OCI-LY1 (cell line): ENCODE measurements around the gene AMOTL1.

ENCODE experiments used
- H2AFZ ChIP-seq: fragments of 200-600 bp; sonication (generic), shearing (Covaris generic); 2 replicates; pipeline ENCODE4 v1.6.0; 2014; ENCODE audit warnings: antibody characterized with exemption, mild to moderate bottlenecking, low read length
- H3F3A ChIP-seq: fragments of 200-600 bp; sonication (generic), shearing (Covaris generic); 2 replicates; pipeline ENCODE4 v1.6.0; 2014; ENCODE audit warnings: mild to moderate bottlenecking, antibody characterized with exemption, low read length, moderate library complexity; ENCODE audit not compliant: insufficient read depth
- H3K27ac ChIP-seq: fragments of 200-600 bp; sonication (generic); 2 replicates; pipeline ENCODE4 v1.5.1; 2014; ENCODE audit warnings: low read length, mixed run types, mild to moderate bottlenecking, low read depth; ENCODE audit not compliant: poor library complexity, severe bottlenecking
- H3K27me3 ChIP-seq: fragments of 200-600 bp; sonication (generic); 2 replicates; pipeline ENCODE4 v1.6.0; 2014; ENCODE audit warnings: antibody characterized with exemption, mild to moderate bottlenecking, low read length, moderate library complexity; ENCODE audit not compliant: insufficient read depth
- H3K36me3 ChIP-seq: fragments of 200-600 bp; sonication (generic); 2 replicates; pipeline ENCODE4 v1.6.1; 2014; ENCODE audit warnings: mild to moderate bottlenecking, antibody characterized with exemption, low read length, moderate library complexity, mixed read lengths; ENCODE audit not compliant: insufficient read depth
- H3K4me1 ChIP-seq: fragments of 200-600 bp; sonication (generic); 2 replicates; pipeline ENCODE4 v1.5.1; 2014; ENCODE audit warnings: mild to moderate bottlenecking, low read length, moderate library complexity; ENCODE audit not compliant: insufficient read depth, severe bottlenecking
- H3K4me2 ChIP-seq: fragments of 200-600 bp; sonication (generic), shearing (Covaris generic); 2 replicates; pipeline ENCODE4 v1.6.1; 2014; ENCODE audit warnings: low read length
- H3K4me3 ChIP-seq: fragments of 200-600 bp; sonication (generic); 2 replicates; pipeline ENCODE4 v1.5.1; 2014; ENCODE audit warnings: low read length, low read depth, mild to moderate bottlenecking, mixed read lengths; ENCODE audit not compliant: poor library complexity, severe bottlenecking
- H3K79me2 ChIP-seq: fragments of 200-600 bp; shearing (Covaris generic); 2 replicates; pipeline ENCODE4 v1.6.1; 2016; ENCODE audit warnings: mixed run types, low read length, mixed read lengths; ENCODE audit not compliant: insufficient read depth
- H3K9ac ChIP-seq: fragments of 200-600 bp; sonication (generic), shearing (Covaris generic); 2 replicates; pipeline ENCODE4 v1.6.1; 2014; ENCODE audit warnings: mild to moderate bottlenecking, low read length, mixed read lengths
- H3K9me2 ChIP-seq: fragments of 200-600 bp; sonication (generic), shearing (Covaris generic); 2 replicates; pipeline ENCODE4 v1.6.1; 2014; ENCODE audit warnings: low read depth, mild to moderate bottlenecking, low read length, mixed read lengths
- H3K9me3 ChIP-seq: fragments of 200-600 bp; shearing (Covaris generic); 2 replicates; pipeline ENCODE4 v1.6.1; 2014; ENCODE audit warnings: low read length, mixed read lengths
- H4K20me1 ChIP-seq: fragments of 200-600 bp; sonication (generic), shearing (Covaris generic); 2 replicates; pipeline ENCODE4 v1.6.0; 2016; ENCODE audit warnings: mild to moderate bottlenecking, low read length; ENCODE audit not compliant: insufficient read depth
- CTCF ChIP-seq: fragments of 200-600 bp; sonication (generic), shearing (Covaris generic); IDR thresholded peaks from 2 replicates; pipeline ENCODE4 v1.5.1; 2017; ENCODE audit warnings: mild to moderate bottlenecking, antibody characterized with exemption, low read length, moderate library complexity, mixed read lengths
- EZH2 ChIP-seq: fragments of 200-600 bp; sonication (generic), shearing (Covaris generic); IDR thresholded peaks from 2 replicates; pipeline ENCODE4 v1.8.0; 2017; ENCODE audit warnings: borderline replicate concordance, mixed run types, mild to moderate bottlenecking, antibody characterized with exemption, low read length, moderate library complexity, mixed read lengths

The AMOTL1 gene

GRCh38 chr11:94853836-94854235 lies 85.7 kb downstream of the AMOTL1 start:
- TF ChIP-seq CTCF = no peak
- TF ChIP-seq EZH2 = no peak
- no peak overlapping the region for H3K4me3 ChIP-seq
- H3K27ac ChIP-seq = no peak overlapping the region
- H3K36me3 ChIP-seq = no peaks in the 10 kb centered on the region
- H3K9me2 ChIP-seq = no peaks in the 10 kb centered on the region
- H3K27me3 ChIP-seq = no peaks in the 10 kb centered on the region
- H4K20me1 ChIP-seq = no peaks in the 10 kb centered on the region
- no peak overlapping the region for H3K9ac ChIP-seq
- H3F3A ChIP-seq = no peaks in the 10 kb centered on the region
- H3K79me2 ChIP-seq = no peaks in the 10 kb centered on the region
- no peaks in the 10 kb centered on the region for H3K4me1 ChIP-seq
- H3K4me2 ChIP-seq = no peak overlapping the region
- H2AFZ ChIP-seq = no peak overlapping the region
- no peaks in the 10 kb centered on the region for H3K9me3 ChIP-seq

- H3K9me2 ChIP-seq = no peaks in the 10 kb centered on the region
- H4K20me1 ChIP-seq = no peaks in the 10 kb centered on the region
- no peak overlapping the region for H2AFZ ChIP-seq
- TF ChIP-seq CTCF (no peak), EZH2 (no peak)
- H3K27me3 ChIP-seq = no peaks in the 10 kb centered on the region
- H3K9me3 ChIP-seq = no peaks in the 10 kb centered on the region
- no peak overlapping the region for H3K9ac ChIP-seq
- H3K27ac ChIP-seq = no peak overlapping the region
- no peaks in the 10 kb centered on the region for H3F3A ChIP-seq
- no peak overlapping the region for H3K4me2 ChIP-seq
- no peaks in the 10 kb centered on the region for H3K79me2 ChIP-seq
- H3K4me1 ChIP-seq = no peaks in the 10 kb centered on the region
- H3K36me3 ChIP-seq = no peaks in the 10 kb centered on the region
- H3K4me3 ChIP-seq = no peak overlapping the region
Observed at GRCh38 chr11:94854770-94855633, 86.8 kb downstream of the AMOTL1 start.

DNA sequence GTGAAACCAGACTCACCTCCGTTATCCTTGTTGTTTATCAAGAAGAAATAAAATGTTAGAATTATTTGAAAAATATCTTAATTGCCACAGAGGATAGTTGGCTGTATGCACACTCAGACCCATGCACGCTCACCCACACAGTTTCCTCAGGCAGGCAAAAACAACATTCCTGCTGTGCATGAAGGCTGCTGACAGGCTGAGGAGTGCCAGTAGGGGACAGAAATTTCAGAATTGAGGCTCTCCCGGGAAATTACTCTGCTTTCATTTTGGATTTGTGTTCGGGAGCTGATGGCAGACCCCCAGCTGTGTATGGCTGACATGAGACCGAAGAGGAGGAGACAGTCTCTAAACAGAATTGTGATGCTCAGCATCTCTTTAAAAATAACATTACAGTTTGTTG lies 87.5 kb downstream of the AMOTL1 start:
- no peaks in the 10 kb centered on the region for H3K27me3 ChIP-seq
- H3K4me3 ChIP-seq = no peak overlapping the region
- H3K9me3 ChIP-seq = no peaks in the 10 kb centered on the region
- H3K79me2 ChIP-seq = no peaks in the 10 kb centered on the region
- H3K4me1 ChIP-seq = no peaks in the 10 kb centered on the region
- H2AFZ ChIP-seq = no peak overlapping the region
- H3K9ac ChIP-seq = no peak overlapping the region
- TF ChIP-seq EZH2 = no peak
- TF ChIP-seq CTCF = no peak
- no peaks in the 10 kb centered on the region for H4K20me1 ChIP-seq
- no peaks in the 10 kb centered on the region for H3F3A ChIP-seq
- no peak overlapping the region for H3K4me2 ChIP-seq
- no peaks in the 10 kb centered on the region for H3K36me3 ChIP-seq
- H3K27ac ChIP-seq = no peak overlapping the region
- no peaks in the 10 kb centered on the region for H3K9me2 ChIP-seq
